Activated CD8-positive, alpha-beta T cell treated with anti-CD3 and anti-CD28 coated beads for 36 hours (primary cell): Measurements from ENCODE around the gene PPP1R9B. TPM values are rescaled to one million over a fixed set of nuclear protein-coding genes. Genes with fewer than 3 reads are reported as not detected.

Source experiments
- ATAC-seq: fragments of 200-7000 bp; cut with Tn5 transposase; one replicate; pipeline ENCODE4 v1.10.0; 2021; ENCODE audit warnings: mild to moderate bottlenecking, moderate library complexity
- CTCF ChIA-PET: fragments of 350-600 bp; sonication (Branson Sonifier 250); formaldehyde crosslinking; loops from one replicate; lab custom pipeline; 2021; ENCODE audit warnings: antibody characterized with exemption; lab: Charles Lee
- POLR2A ChIA-PET: fragments of 350-600 bp; sonication (Branson Sonifier 250); formaldehyde crosslinking; loops from one replicate; lab custom pipeline; 2021; ENCODE audit warnings: antibody characterized with exemption; lab: Charles Lee
- DNase-seq: peaks from one replicate; pipeline ENCODE4 v3.0.0-alpha.2; 2020
- H3K27ac Mint-ChIP-seq: one replicate; pipeline ENCODE4 v1.8.0; 2021; ENCODE audit warnings: mild to moderate bottlenecking, mixed read lengths
- H3K27me3 Mint-ChIP-seq: one replicate; pipeline ENCODE4 v1.8.0; 2021; ENCODE audit warnings: mixed read lengths
- H3K36me3 Mint-ChIP-seq: one replicate; pipeline ENCODE4 v1.8.0; 2021; ENCODE audit warnings: low read depth, mixed read lengths
- H3K4me1 Mint-ChIP-seq: one replicate; pipeline ENCODE4 v1.8.0; 2021; ENCODE audit warnings: low read depth, mixed read lengths
- H3K4me3 Mint-ChIP-seq: one replicate; pipeline ENCODE4 v1.8.0; 2021; ENCODE audit warnings: mild to moderate bottlenecking, moderate library complexity, mixed read lengths
- H3K9me3 Mint-ChIP-seq: one replicate; pipeline ENCODE4 v1.8.0; 2021; ENCODE audit warnings: mixed read lengths
- intact Hi-C: fragments of 100-400 bp; cut with micrococcal nuclease; formaldehyde crosslinking; loops from one replicate; pipeline ENCODE4 v1.10.0; 2022
- total RNA-seq, 2 experiments: library from RNA; stranded (reverse); gene quantifications; one replicate each; pipeline ENCODE4 v1.2.3, GENCODE V29; 2021
- TF ChIP-seq, protein P1 (sequence below): fragments of 200-600 bp; IDR thresholded peaks from one replicate; pipeline ENCODE4 v1.8.0; 2022; ENCODE audit warnings: antibody characterized with exemption, mild to moderate bottlenecking

The PPP1R9B gene
- total RNA-seq, 2 experiments from 2014 or later: 52.4 to 56.4 TPM

DNA sequence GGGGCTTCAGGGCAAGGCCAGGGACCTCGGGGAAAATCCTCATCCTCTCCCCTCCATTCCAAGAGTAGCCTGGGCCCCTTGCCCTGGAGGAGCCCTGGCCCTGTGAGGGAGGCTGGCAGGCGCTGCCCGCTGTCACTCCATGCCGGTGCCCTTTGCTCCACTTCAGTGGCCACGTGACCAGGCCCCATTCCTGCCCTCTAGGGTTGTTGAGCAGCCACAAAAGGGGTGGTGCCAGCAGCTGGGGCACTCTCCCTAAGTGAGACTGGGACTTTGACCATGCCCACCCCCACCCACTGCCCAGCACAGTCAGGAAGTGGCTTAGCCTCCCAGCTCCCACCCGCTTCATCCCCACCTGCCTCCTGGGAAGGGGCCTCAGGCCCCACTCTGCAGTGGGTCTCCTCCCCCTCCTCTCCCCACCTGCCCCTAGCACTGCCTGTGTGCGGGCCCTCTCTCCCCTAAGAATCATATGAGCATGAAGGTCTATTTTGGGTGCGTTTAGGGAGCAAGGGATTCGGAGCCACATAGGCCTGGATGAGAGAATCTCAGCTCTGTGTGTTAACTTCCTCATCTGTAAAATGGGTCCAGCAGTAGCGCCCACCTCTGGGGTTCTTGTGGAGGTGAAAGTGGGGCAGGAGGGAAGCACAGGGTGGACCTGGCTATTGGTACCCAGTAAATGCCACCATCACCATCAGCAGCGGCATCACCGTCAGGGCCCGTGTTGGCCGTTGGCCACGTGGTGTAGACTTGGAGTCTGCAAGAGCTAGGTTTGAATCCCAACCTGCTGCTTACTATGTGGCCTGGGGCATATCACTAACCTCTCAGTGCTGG lies 48.1 kb downstream of the PPP1R9B start:
- ChIA-PET CTCF (interaction anchor here (2.0 to 3.5 kb wide), 4 partner anchors 8 to 16 kb away, joined by 5 to 23 read pairs (median 8); no protein-coding TSS in a partner anchor), POLR2A (interaction anchor here (2.3 kb wide), 1 partner anchor 7 kb away, joined by 6 read pairs; the partner anchor contains the start of gene PDK2)
- intact Hi-C loops: no loop called here
- DNase-seq (no peak), ATAC-seq (no peak)
- Mint-ChIP-seq H3K27ac (no peak overlapping the region), H3K4me1 (peaks cover 11% of the 10 kb centered on the region), H3K9me3 (no peaks in the 10 kb centered on the region), H3K4me3 (no peak overlapping the region), H3K27me3 (no peaks in the 10 kb centered on the region), H3K36me3 (no peaks in the 10 kb centered on the region)
- TF ChIP-seq, protein P1, sequence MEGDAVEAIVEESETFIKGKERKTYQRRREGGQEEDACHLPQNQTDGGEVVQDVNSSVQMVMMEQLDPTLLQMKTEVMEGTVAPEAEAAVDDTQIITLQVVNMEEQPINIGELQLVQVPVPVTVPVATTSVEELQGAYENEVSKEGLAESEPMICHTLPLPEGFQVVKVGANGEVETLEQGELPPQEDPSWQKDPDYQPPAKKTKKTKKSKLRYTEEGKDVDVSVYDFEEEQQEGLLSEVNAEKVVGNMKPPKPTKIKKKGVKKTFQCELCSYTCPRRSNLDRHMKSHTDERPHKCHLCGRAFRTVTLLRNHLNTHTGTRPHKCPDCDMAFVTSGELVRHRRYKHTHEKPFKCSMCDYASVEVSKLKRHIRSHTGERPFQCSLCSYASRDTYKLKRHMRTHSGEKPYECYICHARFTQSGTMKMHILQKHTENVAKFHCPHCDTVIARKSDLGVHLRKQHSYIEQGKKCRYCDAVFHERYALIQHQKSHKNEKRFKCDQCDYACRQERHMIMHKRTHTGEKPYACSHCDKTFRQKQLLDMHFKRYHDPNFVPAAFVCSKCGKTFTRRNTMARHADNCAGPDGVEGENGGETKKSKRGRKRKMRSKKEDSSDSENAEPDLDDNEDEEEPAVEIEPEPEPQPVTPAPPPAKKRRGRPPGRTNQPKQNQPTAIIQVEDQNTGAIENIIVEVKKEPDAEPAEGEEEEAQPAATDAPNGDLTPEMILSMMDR: no peak

DNA sequence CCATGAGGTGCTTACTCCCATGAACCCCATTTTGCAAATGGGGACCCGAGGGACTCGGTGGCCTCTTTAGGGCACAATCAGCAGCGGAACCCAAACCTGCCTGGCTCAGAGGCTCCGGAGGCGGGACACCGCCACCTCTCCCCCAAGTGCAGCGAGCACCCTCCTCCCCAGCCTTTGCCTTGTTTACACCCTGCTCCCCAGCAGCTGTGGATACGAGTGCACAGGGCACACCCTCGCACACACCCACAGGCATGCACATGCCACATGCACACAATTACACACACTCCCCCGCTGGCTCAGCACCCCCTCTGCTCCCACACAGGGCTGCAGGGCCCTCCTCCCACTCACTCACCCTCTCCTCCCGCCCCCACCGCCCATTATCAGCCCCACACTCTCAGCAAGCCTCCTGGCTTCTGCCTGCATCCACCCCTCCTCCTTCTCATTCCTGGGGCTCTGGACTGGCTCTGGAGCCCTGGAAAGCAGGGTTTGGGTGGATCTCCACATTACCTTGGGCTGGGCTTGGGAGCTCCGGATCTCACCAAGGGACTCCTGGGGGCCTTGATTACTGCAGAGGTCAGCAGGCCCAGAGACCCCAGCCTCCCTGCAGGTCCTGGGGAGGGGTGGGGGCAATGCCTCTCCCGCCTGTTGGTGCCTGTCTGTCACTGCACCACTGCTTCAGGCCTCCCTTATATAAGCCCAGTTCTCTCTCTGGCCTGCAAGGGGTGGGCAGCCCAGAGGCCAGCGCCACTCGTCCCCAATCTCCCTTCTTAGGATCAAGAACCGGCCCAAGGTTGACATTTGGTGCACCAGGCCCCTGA lies 48.9 kb downstream of the PPP1R9B start:
- DNase-seq (no peak), ATAC-seq (no peak)
- no peak overlapping the region for H3K4me3 Mint-ChIP-seq
- H3K27ac Mint-ChIP-seq: no peak overlapping the region
- ChIA-PET POLR2A (no interaction called here), CTCF (interaction anchor here (1.6 to 2.2 kb wide), 3 partner anchors 14 to 17 kb away, joined by 5 to 6 read pairs (median 5); no protein-coding TSS in a partner anchor)
- TF ChIP-seq, protein P1: no peak
- no peaks in the 10 kb centered on the region for H3K9me3 Mint-ChIP-seq
- H3K4me1 Mint-ChIP-seq: peaks cover 12% of the 10 kb centered on the region
- no peaks in the 10 kb centered on the region for H3K27me3 Mint-ChIP-seq
- intact Hi-C loops: no loop called here
- H3K36me3 Mint-ChIP-seq: no peaks in the 10 kb centered on the region

DNA sequence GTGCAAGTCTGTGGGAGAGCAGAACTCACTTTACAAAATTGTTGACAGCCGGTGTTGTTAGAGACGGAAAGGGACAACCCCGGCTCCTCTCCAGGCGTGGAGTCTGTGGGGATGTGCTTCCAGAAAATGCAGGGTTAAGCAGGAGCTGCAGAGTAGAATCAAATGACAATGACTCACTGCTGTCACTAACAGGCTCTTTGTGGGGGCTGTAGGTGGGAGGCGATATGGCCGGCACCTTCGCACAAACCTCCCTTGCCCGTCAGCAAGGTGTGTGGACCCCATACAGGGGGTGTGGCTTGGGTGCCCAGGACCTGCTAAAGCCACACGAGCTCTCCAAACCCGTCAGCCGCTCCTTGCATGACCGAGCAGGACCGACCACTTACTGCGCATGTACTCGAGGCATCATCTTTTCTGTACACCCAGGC lies 49.5 kb downstream of the PPP1R9B start:
- DNase-seq (no peak), ATAC-seq (no peak)
- intact Hi-C loops: no loop called here
- Mint-ChIP-seq H3K4me1 (peaks cover 18% of the 10 kb centered on the region), H3K9me3 (no peaks in the 10 kb centered on the region), H3K36me3 (no peaks in the 10 kb centered on the region), H3K27ac (no peak overlapping the region), H3K27me3 (no peaks in the 10 kb centered on the region), H3K4me3 (no peak overlapping the region)
- CTCF ChIA-PET: interaction anchor here (1.6 to 2.2 kb wide), 2 partner anchors 14 to 16 kb away, joined by 5 to 6 read pairs; no protein-coding TSS in a partner anchor
- TF ChIP-seq, protein P1: no peak
- POLR2A ChIA-PET: no interaction called here

DNA sequence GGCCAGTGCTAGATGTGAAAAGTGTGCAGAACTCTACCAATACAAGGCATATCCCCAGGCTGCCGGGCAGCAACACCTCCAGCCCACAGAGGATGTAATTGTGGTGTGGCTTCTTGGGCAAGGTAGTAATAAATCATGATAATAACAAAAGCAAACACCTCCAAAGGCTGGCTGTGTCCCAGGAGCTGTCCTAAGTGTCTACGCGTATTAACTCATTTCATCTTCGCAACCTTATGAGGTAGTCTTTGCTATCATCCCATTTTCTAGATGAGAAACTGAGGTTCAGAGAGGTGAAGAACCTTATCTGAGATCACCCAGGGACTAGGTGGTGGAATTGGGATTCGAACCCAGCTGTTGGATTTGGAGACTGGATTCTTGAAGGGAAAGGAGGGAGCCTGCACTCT lies 50.0 kb downstream of the PPP1R9B start:
- DNase-seq (no peak), ATAC-seq (no peak)
- Mint-ChIP-seq H3K27me3 (no peaks in the 10 kb centered on the region), H3K27ac (no peak overlapping the region), H3K4me3 (no peak overlapping the region), H3K4me1 (peaks cover 22% of the 10 kb centered on the region), H3K36me3 (no peaks in the 10 kb centered on the region), H3K9me3 (no peaks in the 10 kb centered on the region)
- intact Hi-C loops: no loop called here
- POLR2A ChIA-PET: interaction anchor here (1.0 kb wide), 1 partner anchor 13 kb away, joined by 3 read pairs; no protein-coding TSS in a partner anchor
- CTCF ChIA-PET: interaction anchor here (1.6 to 2.2 kb wide), 3 partner anchors 13 to 17 kb away, joined by 5 to 10 read pairs (median 6); no protein-coding TSS in a partner anchor
- TF ChIP-seq, protein P1: no peak
